ENCODE data around the gene SVIL. TPM values are rescaled to one million over a fixed set of nuclear protein-coding genes. Genes with fewer than 3 reads are reported as not detected.
A peak's percentile ranks its signal among the peaks of the same experiment; 100 is the strongest.

Gene SVIL
- total RNA-seq, 1 experiment from 2014 or later: 15.3 TPM

- no peak overlapping the region for H3K23ac ChIP-seq (ENCODE audit: insufficient read length, low read depth, low read length)
- DNase-seq: no peak
- no peaks in the 10 kb centered on the region for H3K27me3 Mint-ChIP-seq (ENCODE audit: low read depth)
- H4K8ac ChIP-seq (replicated peaks; ENCODE audit: insufficient read length, low read depth, low read length): no peak overlapping the region
- H3K9me3 ChIP-seq (ENCODE audit: control insufficient read depth, low read depth, low read length): no peaks in the 10 kb centered on the region
- no peaks in the 10 kb centered on the region for H3K79me1 ChIP-seq (ENCODE audit: insufficient read depth, low read depth, low read length, poor library complexity, severe bottlenecking)
- no peak overlapping the region for H3K56ac ChIP-seq (ENCODE audit: insufficient read length, low read depth, low read length)
- no peak overlapping the region for H3K4ac ChIP-seq (ENCODE audit: low read depth, low read length)
- no peaks in the 10 kb centered on the region for H3K79me2 ChIP-seq (ENCODE audit: insufficient read depth, low read length)
- no peak overlapping the region for H3K4me3 Mint-ChIP-seq
- no peak for TF ChIP-seq CTCF (conservative IDR thresholded peaks at IDR 0.05)
- no peak overlapping the region for H2BK120ac ChIP-seq (ENCODE audit: low read depth, low read length, poor library complexity, severe bottlenecking)
- H2BK15ac ChIP-seq (ENCODE audit: low read depth, low read length): no peak overlapping the region
- H3K9me3 Mint-ChIP-seq: no peaks in the 10 kb centered on the region; a peak in 1 of 5 replicates
- H3T11ph ChIP-seq (ENCODE audit: low read length): no peak overlapping the region
- H3K36me3 Mint-ChIP-seq (ENCODE audit: insufficient read depth in 1 of 3, low read depth in 3 of 3): peaks cover 0 to 5% (median 2%) of the 10 kb centered on the region in 3 experiments; a peak in 4 of 7 replicates
- H4K91ac ChIP-seq (ENCODE audit: insufficient read length, low read depth, low read length): no peak overlapping the region
- peak overlapping the region; percentile 57 for H2BK12ac ChIP-seq (ENCODE audit: insufficient read length, low read depth, low read length)
- no peaks in the 10 kb centered on the region for H3K27me3 ChIP-seq (ENCODE audit: insufficient read depth, low read length)
- H3K14ac ChIP-seq (ENCODE audit: insufficient read depth, low read length): no peak overlapping the region
- H3K23me2 ChIP-seq (ENCODE audit: insufficient read length, low read depth, low read length, poor library complexity, severe bottlenecking): no peaks in the 10 kb centered on the region
- H4K20me1 ChIP-seq (ENCODE audit: control insufficient read depth, insufficient read depth, insufficient read length): no peaks in the 10 kb centered on the region
- H2AFZ ChIP-seq (ENCODE audit: low read length): no peak overlapping the region
- H3K4me1 ChIP-seq (ENCODE audit: insufficient read depth, low read length): peaks cover 10% of the 10 kb centered on the region
- no peak overlapping the region for H2BK20ac ChIP-seq (ENCODE audit: low read depth, low read length, poor library complexity, severe bottlenecking)
- no peak overlapping the region for H4K5ac ChIP-seq (ENCODE audit: insufficient read length, low read depth, low read length)
- no peak overlapping the region for H3K4me2 ChIP-seq (ENCODE audit: insufficient read depth, insufficient read length, low read length)
- no CpG with 5 or more reads among the region's 7 CpGs for WGBS (ENCODE audit: extremely low coverage, insufficient read length, low lambda C conversion rate)
- H3K27ac ChIP-seq (ENCODE audit: insufficient read length, low read depth, low read length): peak overlapping the region; percentile 6
- peak overlapping the region; percentile 41 to 86 (median 79); a peak in 5 of 7 replicates for H3K27ac Mint-ChIP-seq
- peaks cover 44 to 52% of the 10 kb centered on the region in 2 experiments for H3K4me1 Mint-ChIP-seq
- peak overlapping the region; percentile 41 for H2AK5ac ChIP-seq (ENCODE audit: insufficient read length, low read length)
- H2BK5ac ChIP-seq (ENCODE audit: insufficient read length, low read length): no peak overlapping the region
- H3K9ac ChIP-seq (ENCODE audit: extremely low read depth, insufficient read length, low read length): no peak overlapping the region
- H3K18ac ChIP-seq (ENCODE audit: insufficient read length, low read depth, low read length): no peak overlapping the region
These were observed 31.4 kb upstream of the SVIL start for GRCh38 chr10:29666201-29666600.
